Ishikawa (cell line): ENCODE measurements around the gene RIMBP2.

Source experiments
- CEBPB ChIP-seq: IDR thresholded peaks from 2 replicates; pipeline ENCODE4 v1.6.1; 2012
- FOXM1 ChIP-seq: IDR thresholded peaks from 2 replicates; pipeline ENCODE4 v1.6.1; 2012; ENCODE audit warnings: low read depth, borderline replicate concordance
- NFIC ChIP-seq: IDR thresholded peaks from 2 replicates; pipeline ENCODE4 v1.6.1; 2012
- TF ChIP-seq, protein P1 (sequence below): IDR thresholded peaks from 2 replicates; pipeline ENCODE4 v1.6.1; 2012
- TF ChIP-seq, protein P2 (sequence below): IDR thresholded peaks from 2 replicates; pipeline ENCODE4 v1.6.1; 2012; ENCODE audit warnings: low read depth, mild to moderate bottlenecking
- TF ChIP-seq, protein P3 (sequence below): IDR thresholded peaks from 2 replicates; pipeline ENCODE4 v1.6.1; 2012

DNA sequence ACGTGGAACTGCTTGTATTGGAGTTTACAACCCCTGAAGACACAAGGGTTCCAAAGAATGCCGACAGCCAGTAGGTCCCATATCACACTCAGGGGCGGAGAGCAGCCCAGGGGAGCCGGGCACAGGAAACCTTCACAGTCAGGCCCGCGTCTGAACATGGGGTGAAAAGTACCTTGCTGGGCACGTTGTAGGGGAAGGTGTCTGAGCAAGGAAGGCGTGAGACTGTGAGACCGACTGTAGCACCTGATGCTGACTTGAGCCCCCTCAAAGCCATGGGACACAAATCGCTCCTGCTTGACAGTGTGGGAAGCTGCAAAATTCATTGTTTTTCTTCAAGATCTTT is 14.7 kb downstream of the RIMBP2 start:
- TF ChIP-seq, protein P1, sequence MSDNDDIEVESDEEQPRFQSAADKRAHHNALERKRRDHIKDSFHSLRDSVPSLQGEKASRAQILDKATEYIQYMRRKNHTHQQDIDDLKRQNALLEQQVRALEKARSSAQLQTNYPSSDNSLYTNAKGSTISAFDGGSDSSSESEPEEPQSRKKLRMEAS, result no peak
- TF ChIP-seq, protein P2, sequence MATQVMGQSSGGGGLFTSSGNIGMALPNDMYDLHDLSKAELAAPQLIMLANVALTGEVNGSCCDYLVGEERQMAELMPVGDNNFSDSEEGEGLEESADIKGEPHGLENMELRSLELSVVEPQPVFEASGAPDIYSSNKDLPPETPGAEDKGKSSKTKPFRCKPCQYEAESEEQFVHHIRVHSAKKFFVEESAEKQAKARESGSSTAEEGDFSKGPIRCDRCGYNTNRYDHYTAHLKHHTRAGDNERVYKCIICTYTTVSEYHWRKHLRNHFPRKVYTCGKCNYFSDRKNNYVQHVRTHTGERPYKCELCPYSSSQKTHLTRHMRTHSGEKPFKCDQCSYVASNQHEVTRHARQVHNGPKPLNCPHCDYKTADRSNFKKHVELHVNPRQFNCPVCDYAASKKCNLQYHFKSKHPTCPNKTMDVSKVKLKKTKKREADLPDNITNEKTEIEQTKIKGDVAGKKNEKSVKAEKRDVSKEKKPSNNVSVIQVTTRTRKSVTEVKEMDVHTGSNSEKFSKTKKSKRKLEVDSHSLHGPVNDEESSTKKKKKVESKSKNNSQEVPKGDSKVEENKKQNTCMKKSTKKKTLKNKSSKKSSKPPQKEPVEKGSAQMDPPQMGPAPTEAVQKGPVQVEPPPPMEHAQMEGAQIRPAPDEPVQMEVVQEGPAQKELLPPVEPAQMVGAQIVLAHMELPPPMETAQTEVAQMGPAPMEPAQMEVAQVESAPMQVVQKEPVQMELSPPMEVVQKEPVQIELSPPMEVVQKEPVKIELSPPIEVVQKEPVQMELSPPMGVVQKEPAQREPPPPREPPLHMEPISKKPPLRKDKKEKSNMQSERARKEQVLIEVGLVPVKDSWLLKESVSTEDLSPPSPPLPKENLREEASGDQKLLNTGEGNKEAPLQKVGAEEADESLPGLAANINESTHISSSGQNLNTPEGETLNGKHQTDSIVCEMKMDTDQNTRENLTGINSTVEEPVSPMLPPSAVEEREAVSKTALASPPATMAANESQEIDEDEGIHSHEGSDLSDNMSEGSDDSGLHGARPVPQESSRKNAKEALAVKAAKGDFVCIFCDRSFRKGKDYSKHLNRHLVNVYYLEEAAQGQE, result no peak
- TF ChIP-seq FOXM1, result no peak
- TF ChIP-seq NFIC, result no peak
- TF ChIP-seq, protein P3, sequence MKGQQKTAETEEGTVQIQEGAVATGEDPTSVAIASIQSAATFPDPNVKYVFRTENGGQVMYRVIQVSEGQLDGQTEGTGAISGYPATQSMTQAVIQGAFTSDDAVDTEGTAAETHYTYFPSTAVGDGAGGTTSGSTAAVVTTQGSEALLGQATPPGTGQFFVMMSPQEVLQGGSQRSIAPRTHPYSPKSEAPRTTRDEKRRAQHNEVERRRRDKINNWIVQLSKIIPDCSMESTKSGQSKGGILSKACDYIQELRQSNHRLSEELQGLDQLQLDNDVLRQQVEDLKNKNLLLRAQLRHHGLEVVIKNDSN, result no peak
- no peak for TF ChIP-seq CEBPB
